Raji (cell line): Measurements from ENCODE around the gene RAP1GAP2.

Experiments used
- POLR2A ChIP-seq: IDR thresholded peaks from 2 replicates; pipeline ENCODE4 v1.6.1; 2011; ENCODE audit warnings: low read depth, low read length, control low read depth; ENCODE audit not compliant: insufficient read depth

Gene RAP1GAP2

DNA sequence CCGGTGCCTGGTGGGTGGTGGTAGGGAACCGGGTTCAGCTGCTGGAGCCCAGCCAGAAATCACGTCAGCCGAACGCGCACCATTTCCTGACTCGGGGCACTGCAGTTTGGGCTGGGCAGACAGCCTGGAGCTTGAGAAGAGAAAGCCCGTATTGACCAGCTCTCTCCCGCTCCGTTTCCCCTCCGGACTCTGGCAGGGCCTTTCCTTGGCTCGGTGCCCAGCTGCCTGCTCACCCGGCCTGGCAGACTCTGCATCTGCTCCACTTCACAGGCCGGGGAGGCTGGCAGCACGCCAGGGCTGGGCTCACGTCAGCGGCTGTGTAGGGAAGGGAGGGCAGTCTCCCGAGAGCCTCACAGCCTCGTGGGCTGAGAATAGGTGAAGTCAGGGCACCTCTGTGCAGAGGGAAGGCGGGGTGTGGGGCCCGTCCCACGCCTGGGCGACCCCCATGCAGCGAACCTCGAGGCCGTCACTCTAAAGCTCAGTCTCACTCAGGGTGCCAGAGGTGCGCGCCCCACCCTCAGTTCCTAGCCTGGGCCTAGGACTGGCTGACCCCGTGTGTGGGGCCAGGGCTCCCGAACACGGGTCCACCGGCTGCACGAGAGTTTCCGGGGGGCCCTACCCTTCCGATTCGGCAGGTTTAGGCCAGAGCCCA lies 208.0 kb downstream of the RAP1GAP2 start:
- TF ChIP-seq POLR2A = peak; percentile 39; the same call in 1 of the 2 replicates

DNA sequence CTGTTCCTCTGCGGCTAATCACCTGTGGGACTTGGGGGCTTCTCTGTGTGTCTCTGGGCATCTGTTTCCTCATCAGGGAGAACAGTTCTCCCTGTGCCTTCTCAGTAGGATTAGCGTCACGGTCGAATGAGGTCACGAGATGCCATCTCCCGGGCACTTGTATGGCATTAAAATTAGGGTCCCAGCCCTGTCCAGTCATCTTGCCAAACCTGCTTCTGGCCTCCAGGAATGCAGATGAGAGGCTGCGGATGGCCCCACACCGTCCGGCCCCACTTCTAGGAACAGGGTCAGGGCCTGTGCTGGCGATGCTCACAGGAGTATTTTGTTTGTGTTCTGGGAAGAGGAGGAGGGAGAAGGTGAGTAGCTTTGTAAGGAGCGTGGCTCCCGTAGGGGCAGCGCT lies 208.7 kb downstream of the RAP1GAP2 start:
- no peak for TF ChIP-seq POLR2A

DNA sequence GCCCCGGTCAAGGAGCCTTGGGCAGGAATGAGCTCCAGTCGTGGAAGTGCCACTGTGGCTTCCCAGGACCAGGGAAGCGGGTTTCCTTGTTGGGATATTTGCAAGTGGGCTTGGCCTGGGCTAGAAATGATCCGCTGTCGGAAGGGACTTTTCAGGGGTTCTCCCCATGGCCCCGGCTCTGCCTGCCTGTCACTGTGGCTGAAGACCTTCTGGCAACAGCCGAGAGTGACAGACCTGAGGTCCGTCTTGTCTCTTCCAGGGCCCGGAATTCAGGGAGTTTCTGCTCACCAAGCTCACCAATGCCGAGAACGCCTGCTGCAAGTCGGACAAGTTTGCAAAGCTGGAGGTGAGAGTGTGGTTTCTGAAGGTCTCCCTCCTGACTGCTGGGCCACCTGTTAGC lies 209.5 kb downstream of the RAP1GAP2 start:
- no peak for TF ChIP-seq POLR2A

GRCh38 chr17:3006801-3007200 lies 210.6 kb downstream of the RAP1GAP2 start:
- no peak for TF ChIP-seq POLR2A

DNA sequence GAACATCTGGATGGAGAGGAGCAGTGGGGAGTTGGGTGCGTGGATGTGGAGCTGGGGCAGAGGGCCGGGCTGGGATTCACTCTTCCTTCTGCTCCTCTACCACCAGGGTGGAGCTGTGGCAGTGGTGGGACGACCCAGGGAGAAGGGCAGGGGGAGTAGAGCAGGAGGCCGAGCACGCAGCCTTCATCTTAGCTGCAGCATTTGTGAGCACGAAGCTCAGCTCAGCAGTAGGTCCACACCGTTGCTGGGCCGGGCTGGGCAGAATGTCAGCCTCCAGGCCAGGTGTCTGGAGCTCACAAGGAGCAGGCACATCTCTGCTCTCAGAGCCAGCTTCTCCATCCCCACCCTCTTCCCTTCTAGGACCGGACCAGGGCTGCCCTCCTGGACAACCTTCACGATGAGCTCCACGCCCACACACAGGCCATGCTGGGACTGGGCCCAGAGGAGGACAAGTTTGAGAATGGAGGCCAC lies 211.4 kb downstream of the RAP1GAP2 start:
- no peak for TF ChIP-seq POLR2A

- no peak for TF ChIP-seq POLR2A
Observed at GRCh38 chr17:3008336-3009288, 212.4 kb downstream of the RAP1GAP2 start.

- no peak for TF ChIP-seq POLR2A
Observed at GRCh38 chr17:3009411-3009920, 213.2 kb downstream of the RAP1GAP2 start.

DNA sequence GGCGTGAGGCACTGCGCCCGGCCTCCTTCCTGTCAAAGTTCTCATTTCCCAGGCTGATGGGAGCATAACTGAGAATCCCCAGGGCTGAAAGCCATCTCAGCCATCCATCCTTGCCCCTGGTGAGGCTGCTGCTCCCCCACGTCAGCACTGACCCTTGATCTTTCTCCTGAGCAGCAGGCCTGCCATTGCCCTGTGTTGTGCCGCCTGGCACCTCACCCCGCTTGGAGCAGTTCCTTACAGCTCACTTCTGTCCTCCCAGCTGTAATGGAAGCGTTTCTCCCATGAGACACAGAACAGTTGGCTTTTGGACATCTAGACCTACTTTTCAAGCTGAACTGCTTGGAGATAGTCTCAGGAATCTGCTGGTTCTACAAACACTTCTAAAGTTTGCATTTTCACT lies 215.7 kb downstream of the RAP1GAP2 start:
- no peak for TF ChIP-seq POLR2A

DNA sequence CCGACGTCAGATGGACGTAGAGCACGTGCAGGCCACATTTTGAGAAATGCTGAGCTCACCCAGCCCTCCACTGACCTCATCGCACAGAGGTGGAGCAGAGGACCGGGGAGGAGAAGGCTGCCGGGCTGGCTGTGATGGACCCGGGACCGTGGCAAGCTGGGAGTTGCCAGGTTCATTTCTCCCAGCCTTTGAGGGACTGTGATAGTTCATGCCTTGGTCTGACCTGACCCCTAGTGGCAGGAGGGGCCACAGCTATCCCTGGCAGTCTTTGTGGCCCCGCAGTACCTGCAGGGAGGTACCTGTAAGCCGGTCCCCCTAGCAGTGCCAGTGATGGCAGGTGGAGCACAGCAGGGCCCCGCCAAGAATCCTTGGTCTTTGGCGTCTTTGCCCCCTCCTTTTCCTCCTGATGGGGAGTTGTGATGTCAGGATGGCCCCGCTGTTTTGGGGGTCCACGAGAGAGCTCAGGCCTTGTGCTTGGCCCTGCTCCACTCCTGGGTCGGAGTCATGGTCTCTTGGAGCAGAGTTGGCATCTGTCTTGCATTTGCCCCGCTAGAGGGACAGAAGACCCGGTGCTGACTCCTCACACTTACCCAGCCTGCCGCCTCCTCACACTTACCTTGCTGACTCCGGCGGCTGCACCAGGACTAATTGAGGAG lies 216.8 kb downstream of the RAP1GAP2 start:
- TF ChIP-seq POLR2A = no peak

GRCh38 chr17:3015890-3016289 lies 219.7 kb downstream of the RAP1GAP2 start:
- no peak for TF ChIP-seq POLR2A

GRCh38 chr17:3017936-3018335 lies 221.7 kb downstream of the RAP1GAP2 start:
- no peak for TF ChIP-seq POLR2A

DNA sequence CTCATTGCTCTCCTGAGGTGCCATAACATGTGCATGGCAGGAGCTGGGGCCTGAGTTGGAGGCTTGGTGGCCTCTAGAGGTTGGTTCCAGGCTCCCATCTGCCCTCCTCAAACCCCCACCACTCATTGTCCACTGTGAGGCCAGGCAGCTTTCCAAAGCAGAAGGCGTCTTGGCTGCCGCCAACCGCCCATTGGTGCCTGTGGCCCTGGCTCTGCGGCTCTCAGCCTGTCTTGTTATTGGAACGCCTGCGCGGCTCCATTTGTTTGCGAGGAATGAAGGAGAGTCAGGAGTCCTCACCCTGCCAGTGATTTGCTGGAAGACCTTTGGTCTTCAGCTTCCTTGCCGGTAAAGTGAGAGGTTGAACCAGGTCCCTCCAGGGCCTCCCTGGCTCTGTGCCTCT lies 223.5 kb downstream of the RAP1GAP2 start:
- TF ChIP-seq POLR2A = no peak

DNA sequence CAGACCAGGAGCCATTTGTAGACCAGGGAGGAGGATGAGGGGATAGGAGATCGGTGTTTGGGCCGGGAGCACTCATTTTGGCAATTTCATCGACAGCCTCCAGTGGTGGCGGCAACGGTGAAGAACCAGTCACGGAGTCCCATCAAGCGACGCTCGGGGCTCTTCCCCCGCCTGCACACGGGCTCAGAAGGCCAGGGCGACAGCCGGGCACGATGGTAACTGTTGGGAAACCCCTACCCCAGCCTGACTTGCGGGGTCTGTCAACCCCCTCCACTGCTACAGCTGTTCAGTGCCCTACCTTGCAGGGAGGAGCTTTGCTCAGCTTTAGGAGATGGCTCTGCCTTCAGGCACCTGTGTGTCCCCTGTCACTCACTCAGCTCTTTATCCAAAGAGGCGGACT lies 224.1 kb downstream of the RAP1GAP2 start:
- no peak for TF ChIP-seq POLR2A

DNA sequence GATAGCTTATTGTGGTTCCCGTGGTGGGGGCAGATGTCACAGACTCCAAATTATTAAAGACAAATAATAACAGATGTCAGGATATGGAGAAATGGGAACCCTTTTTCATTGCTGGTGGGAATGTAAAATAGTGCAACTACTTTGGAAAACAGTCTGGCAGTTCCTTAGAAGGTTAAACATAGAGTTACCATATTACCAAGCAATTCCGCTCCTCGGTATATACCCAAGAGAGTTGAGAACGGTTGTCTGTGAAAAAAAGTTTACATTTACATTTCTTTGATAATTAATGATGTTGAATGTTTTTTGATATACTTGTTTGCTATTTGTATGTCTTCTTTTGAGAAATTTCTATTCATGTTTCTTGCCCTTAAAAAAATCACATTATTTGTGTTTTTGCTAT lies 226.0 kb downstream of the RAP1GAP2 start:
- no peak for TF ChIP-seq POLR2A

GRCh38 chr17:3024346-3024745 lies 228.1 kb downstream of the RAP1GAP2 start:
- TF ChIP-seq POLR2A = no peak
